Stimulated activated CD4-positive, alpha-beta T cell treated with anti-CD3 and anti-CD28 coated beads, TNF-alpha, amount 100 ng/mL, for 1 hour (primary cell): ENCODE data around the gene EGFR.

Source experiments
- DNase-seq, 3 donors: peaks; one replicate each; pipeline ENCODE4 v3.0.0-alpha.2; 2020; ENCODE audit warnings: low read depth in 3 of 3, low spot score in 1 of 3

The EGFR gene

GRCh38 chr7:55142919-55143600, 124.2 kb downstream of the EGFR start:
- DNase-seq, result no peak

- DNase-seq, result no peak
Observed at GRCh38 chr7:55144333-55145317, 125.8 kb downstream of the EGFR start.

GRCh38 chr7:55145606-55146005, 126.8 kb downstream of the EGFR start:
- no peak for DNase-seq

GRCh38 chr7:55147101-55147500, 128.3 kb downstream of the EGFR start:
- DNase-seq, result no peak

- no peak for DNase-seq
Observed at GRCh38 chr7:55147736-55148135, 128.9 kb downstream of the EGFR start.

- no peak for DNase-seq
Observed at GRCh38 chr7:55148571-55148970, 129.8 kb downstream of the EGFR start.

- no peak for DNase-seq
Observed at GRCh38 chr7:55149001-55149400, 130.2 kb downstream of the EGFR start.

- DNase-seq, result no peak
Observed at GRCh38 chr7:55150166-55150565, 131.3 kb downstream of the EGFR start.

- DNase-seq, result no peak
Observed at GRCh38 chr7:55150709-55151451, 132.1 kb downstream of the EGFR start.

GRCh38 chr7:55152516-55152915, 133.7 kb downstream of the EGFR start:
- no peak for DNase-seq

- DNase-seq, result no peak
Observed at GRCh38 chr7:55154096-55154495, 135.3 kb downstream of the EGFR start.

GRCh38 chr7:55155351-55156117, 136.7 kb downstream of the EGFR start:
- no peak for DNase-seq

GRCh38 chr7:55156919-55157763, 138.3 kb downstream of the EGFR start:
- DNase-seq, result no peak

GRCh38 chr7:55157764-55158105, 138.9 kb downstream of the EGFR start:
- DNase-seq, result no peak

GRCh38 chr7:55158541-55159382, 139.9 kb downstream of the EGFR start:
- DNase-seq, result no peak

- no peak for DNase-seq
Observed at GRCh38 chr7:55160539-55160938, 141.7 kb downstream of the EGFR start.

- no peak for DNase-seq
Observed at GRCh38 chr7:55161154-55161687, 142.4 kb downstream of the EGFR start.

GRCh38 chr7:55162476-55162875, 143.7 kb downstream of the EGFR start:
- DNase-seq, result no peak

GRCh38 chr7:55163733-55164132, 144.9 kb downstream of the EGFR start:
- no peak for DNase-seq
